ENCODE measurements around the gene GRIN2A.

- no peak for TF ChIP-seq CTCF (IDR thresholded peaks at IDR 0.05)
- TF ChIP-seq POLR2A (IDR thresholded peaks at IDR 0.05) = no peak
These were observed 313.6 kb downstream of the GRIN2A start for GRCh38 chr16:9868606-9869149.
